ENCODE results near the gene RTN4RL1.

Gene RTN4RL1

DNA sequence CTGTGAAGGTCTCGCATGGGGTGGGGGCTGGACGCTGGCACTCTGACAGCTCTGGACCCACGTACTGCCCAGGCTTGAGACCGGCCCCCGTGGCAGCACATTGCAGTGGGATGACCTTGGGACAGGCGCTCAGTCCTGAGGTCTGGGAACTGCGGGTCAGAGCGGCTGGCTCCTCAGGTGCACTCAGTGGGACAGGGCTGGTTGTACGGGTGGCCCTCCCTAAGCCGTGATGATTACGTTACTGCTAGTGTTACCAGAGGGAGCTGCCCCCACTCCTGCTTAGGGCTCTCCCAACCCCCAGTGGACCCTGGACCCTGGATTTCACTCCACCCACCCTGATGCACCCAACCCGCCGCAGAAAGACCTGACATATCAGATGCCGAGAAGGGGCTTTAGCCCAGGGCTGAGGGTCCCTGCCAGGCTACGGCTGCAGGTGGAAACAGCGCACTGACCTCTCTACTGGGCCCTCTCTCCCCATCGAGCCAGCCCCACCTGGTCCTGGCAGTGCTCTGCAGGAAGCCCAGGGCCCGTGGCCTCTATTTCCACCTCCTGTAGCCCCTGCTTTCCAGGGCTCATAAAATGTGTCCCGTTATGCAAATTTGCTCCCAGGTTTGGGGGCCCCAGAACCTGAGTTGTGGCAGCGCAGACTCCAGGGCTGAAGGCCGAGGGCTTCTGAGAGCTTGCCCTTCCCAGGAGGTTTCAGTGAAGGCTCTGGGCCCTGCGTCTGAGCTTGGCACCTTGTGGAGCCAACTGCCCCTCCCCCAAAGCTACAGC is 77.2 kb downstream of the RTN4RL1 start:
- no peak overlapping the region for H3K27ac Mint-ChIP-seq
- intact Hi-C loops (cut with micrococcal nuclease): no loop called here
- no peaks in the 10 kb centered on the region for H3K36me3 Mint-ChIP-seq (ENCODE audit: low read depth)
- H3K4me1 Mint-ChIP-seq (ENCODE audit: low read depth): no peaks in the 10 kb centered on the region
- peaks cover 2% of the 10 kb centered on the region for H3K27me3 Mint-ChIP-seq
- no peaks in the 10 kb centered on the region for H3K9me3 Mint-ChIP-seq
- H3K4me3 Mint-ChIP-seq: no peak overlapping the region

DNA sequence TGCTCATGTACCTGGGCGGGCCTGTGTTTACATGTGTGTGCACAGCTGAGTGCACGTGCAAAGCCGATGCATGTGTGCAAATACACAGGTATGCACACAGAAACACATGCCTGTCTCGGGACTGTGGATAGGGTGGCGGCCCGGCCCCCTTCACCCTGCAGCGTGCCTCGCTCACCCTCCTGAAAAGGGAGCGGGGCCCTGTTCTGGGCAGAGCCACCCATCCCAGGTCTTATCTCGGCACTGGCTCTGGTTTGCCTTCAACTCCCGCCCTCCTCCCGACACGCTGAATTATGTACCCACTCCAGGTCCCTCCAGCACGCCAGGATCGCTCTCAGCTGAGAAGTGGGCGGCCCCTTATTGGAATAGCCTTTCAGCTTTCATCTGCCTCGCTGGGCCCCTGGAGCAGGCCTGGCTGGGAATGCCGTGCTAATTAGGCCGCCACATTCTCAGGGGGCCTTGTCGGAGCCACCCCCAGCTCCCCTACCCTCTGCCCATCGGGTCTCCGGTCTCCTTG is 77.8 kb downstream of the RTN4RL1 start:
- intact Hi-C loops (cut with micrococcal nuclease): no loop called here
- Mint-ChIP-seq H3K9me3 (no peaks in the 10 kb centered on the region), H3K27me3 (no peaks in the 10 kb centered on the region), H3K27ac (no peak overlapping the region), H3K36me3 (ENCODE audit: low read depth) (no peaks in the 10 kb centered on the region), H3K4me1 (ENCODE audit: low read depth) (no peaks in the 10 kb centered on the region), H3K4me3 (no peak overlapping the region)

DNA sequence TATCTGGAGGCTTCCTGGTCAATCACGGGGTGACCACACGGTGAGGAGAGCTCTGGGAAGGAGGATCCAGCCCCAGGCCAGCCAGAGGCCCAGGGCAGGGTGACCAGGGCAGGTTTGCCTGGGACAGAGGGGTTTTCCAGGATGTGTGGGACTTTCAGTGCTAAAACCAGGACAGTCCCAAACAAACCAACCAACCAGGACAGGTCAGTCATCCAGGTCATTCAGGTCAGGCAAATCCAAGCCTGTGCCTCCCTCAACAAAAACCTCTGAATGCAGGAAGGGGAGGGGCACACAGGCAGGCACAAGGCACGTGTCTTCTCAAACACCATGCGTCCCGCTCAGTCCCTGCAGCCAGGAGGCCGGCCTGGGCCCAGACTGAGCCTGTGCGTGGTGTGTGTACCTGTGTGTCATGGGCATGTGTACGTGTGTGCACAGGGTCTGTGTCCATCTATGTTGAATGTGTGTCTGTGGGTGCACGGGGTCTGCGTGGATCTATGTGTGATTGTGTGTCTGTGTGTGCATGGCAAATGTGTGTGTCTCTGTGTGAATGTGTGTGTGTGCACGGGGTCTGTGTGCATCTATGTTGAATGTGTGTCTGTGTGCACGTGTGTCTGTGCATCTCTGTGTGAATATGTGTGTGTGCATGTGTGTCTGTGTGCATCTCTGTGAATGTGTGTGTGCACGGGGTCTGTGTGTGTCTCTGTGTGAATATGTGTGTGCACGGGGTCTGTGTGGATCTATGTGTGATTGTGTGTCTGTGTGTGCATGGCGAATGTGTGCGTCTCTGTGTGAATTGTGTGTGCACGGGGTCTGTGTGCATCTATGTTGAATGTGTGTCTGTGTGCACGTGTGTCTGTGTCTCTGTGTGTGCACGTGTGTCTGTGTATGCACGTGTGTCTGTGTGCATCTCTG is 78.9 kb downstream of the RTN4RL1 start:
- Mint-ChIP-seq H3K27me3 (no peaks in the 10 kb centered on the region), H3K4me3 (no peak overlapping the region), H3K9me3 (no peaks in the 10 kb centered on the region), H3K4me1 (ENCODE audit: low read depth) (no peaks in the 10 kb centered on the region), H3K27ac (no peak overlapping the region), H3K36me3 (ENCODE audit: low read depth) (no peaks in the 10 kb centered on the region)
- intact Hi-C loops (cut with micrococcal nuclease): no loop called here

DNA sequence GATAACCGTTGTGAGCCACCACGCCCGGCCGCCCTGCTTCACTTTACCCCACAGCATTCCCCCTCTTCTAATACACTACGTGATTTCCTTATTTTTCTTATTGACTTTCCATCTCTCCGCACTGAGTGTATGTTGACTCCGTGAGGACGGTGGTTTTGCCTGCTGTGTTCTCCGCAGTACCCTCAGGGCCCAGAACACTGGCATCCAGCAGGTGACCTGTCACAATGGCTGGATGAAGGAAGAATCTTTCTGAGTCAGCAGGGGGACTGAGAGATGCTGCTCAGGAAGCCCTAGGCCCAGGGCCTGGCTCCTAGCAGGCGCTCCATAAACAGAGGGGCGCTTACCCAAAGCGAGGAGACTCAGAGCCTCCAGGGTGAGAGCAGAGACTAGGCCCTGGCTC is 79.5 kb downstream of the RTN4RL1 start:
- Mint-ChIP-seq H3K27me3 (peaks cover under 1% of the 10 kb centered on the region), H3K27ac (no peak overlapping the region), H3K9me3 (no peaks in the 10 kb centered on the region), H3K36me3 (ENCODE audit: low read depth) (no peaks in the 10 kb centered on the region), H3K4me3 (no peak overlapping the region), H3K4me1 (ENCODE audit: low read depth) (no peaks in the 10 kb centered on the region)
- intact Hi-C loops (cut with micrococcal nuclease): no loop called here

DNA sequence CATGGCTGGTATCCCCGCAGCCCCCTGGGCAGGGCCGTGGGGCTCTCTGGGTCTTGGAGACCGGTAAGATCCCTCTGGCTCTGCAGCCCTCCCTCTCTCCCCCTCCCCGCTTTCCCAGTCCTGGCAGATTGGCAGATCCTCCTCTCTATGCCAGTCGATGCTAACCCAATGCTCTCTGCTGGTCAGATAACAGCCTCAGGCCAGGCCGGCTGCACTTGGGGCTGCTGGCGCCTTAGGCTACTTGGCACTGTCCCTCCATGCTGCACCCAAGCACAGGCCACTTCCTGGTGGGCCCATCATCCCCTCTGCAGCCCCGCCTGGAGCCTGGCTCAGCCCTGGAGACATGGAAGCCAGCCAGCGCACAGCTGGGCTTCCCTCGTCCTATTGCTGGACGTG is 81.7 kb downstream of the RTN4RL1 start:
- Mint-ChIP-seq H3K4me3 (no peak overlapping the region), H3K9me3 (no peaks in the 10 kb centered on the region), H3K4me1 (ENCODE audit: low read depth) (no peaks in the 10 kb centered on the region), H3K27ac (no peak overlapping the region), H3K27me3 (peaks cover 4% of the 10 kb centered on the region), H3K36me3 (ENCODE audit: low read depth) (no peaks in the 10 kb centered on the region)
- intact Hi-C loops (cut with micrococcal nuclease): no loop called here

DNA sequence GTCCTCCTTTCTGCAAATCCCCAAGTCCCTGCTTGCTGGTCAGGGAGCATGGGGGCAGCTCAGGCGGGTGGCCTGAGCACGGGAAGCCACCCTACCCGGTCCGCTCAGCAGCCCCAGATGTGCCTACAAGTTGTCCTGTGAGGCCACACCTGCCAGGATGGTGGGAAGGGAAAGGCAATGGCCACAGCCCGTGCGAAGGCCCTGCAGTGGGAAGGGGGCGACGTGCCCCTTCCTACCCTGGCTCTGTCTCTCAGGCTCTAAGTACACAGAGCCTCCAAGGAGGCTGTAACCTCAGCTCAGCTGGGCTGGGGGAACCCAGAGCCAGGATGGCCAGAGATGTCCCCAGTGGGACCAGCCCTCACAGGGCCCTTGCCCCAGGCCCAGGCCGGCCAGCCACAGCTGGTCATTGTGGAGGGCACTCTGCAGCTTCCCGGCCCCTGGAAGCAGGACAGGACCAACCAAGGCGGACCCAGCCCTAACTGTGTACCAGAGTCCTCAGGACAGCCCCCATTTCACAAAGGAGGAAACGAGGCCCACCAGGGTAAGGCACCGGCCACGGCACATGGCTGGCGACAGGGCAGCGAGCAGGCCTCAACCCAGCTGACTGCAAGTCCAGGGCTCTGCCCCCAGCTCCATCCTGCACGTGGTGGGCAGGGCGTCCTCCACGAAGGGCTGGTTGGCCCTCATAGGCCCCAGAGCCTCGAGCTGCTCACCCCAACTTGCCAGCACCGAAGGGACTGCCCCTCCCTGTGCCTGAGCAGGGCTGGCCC is 82.3 kb downstream of the RTN4RL1 start:
- no peak overlapping the region for H3K27ac Mint-ChIP-seq
- peaks cover 4% of the 10 kb centered on the region for H3K27me3 Mint-ChIP-seq
- no peaks in the 10 kb centered on the region for H3K36me3 Mint-ChIP-seq (ENCODE audit: low read depth)
- H3K4me1 Mint-ChIP-seq (ENCODE audit: low read depth): no peaks in the 10 kb centered on the region
- H3K4me3 Mint-ChIP-seq: no peak overlapping the region
- intact Hi-C loops (cut with micrococcal nuclease): no loop called here
- no peaks in the 10 kb centered on the region for H3K9me3 Mint-ChIP-seq

DNA sequence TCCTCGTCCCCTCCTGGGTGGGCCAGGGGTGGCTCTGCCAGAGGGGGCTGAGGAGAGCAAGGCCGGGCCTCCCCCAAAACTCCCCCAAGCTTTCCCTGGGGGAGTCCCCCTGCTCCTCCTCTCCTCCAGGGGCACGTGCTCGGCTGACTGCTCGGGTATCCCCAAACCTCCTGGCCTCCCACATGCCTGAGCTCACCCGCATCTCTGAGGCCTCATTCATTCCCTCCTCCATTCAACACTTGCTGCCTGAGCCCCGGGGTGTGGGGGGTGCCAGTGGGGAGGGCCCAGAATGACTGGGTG is 83.1 kb downstream of the RTN4RL1 start:
- no peaks in the 10 kb centered on the region for H3K36me3 Mint-ChIP-seq (ENCODE audit: low read depth)
- H3K4me1 Mint-ChIP-seq (ENCODE audit: low read depth): no peaks in the 10 kb centered on the region
- no peak overlapping the region for H3K4me3 Mint-ChIP-seq
- H3K27me3 Mint-ChIP-seq: peaks cover 7% of the 10 kb centered on the region
- H3K27ac Mint-ChIP-seq: no peak overlapping the region
- no peaks in the 10 kb centered on the region for H3K9me3 Mint-ChIP-seq
- intact Hi-C loops (cut with micrococcal nuclease): no loop called here

DNA sequence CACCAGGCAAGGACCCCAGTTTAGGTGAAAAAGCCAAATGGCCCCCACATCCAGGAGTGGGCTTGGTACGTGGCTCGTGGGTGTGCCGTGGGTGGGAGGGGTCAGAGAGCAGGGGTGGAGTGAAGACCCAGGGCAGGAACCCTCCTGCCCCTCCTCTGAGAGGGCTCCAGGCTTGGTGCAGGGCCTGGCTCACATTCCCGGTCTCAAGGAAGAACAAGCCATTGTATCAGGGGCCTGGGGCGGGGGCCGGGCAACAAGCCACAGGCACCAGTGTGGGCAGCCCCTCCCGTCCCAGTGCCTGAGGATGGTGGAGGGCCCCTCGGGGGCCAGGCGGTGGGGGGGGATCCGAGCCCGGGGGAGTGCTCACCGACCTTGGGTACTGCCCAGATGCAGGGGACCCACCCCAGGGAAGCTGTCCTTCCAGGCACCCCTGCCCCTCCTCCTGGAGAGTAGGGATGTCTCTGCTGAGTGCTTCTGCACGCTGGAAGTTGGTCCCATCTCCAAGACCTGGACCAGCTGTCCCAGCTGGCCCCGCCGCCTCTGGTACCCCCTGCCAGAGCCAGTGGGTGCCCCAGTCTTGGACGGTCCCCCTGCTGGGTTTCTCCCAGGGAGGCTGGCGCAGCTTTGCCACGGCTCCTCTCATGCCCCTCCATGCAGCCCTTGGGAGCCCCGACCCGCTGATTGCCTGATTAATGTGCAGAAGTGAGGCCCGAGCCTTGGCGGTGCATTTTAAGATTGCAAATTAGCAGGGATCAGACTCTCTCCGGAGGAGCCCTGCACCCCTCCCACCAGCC is 83.7 kb downstream of the RTN4RL1 start:
- intact Hi-C loops (cut with micrococcal nuclease): no loop called here
- Mint-ChIP-seq H3K27ac (no peak overlapping the region), H3K4me1 (ENCODE audit: low read depth) (no peaks in the 10 kb centered on the region), H3K4me3 (no peak overlapping the region), H3K9me3 (no peaks in the 10 kb centered on the region), H3K27me3 (peaks cover 12% of the 10 kb centered on the region), H3K36me3 (ENCODE audit: low read depth) (no peaks in the 10 kb centered on the region)

DNA sequence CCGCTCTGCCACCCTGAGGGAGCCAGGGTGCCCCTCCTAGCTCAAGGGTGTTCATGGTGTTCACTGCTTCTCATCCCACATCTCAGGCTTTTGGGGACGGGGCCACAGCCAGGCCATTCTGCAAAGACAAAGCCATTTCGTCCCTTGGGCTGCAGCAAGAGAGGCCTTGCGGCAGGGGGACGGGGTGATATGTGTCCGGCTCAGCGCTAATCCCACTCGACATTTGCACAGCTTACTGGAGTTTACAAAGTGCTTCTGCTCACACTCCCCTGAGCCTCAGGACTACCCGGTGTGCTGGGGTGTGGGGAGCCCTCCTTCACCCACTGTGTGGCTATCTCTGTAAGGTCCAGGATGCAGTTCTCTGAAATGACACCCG is 84.3 kb downstream of the RTN4RL1 start:
- Mint-ChIP-seq H3K36me3 (ENCODE audit: low read depth) (no peaks in the 10 kb centered on the region), H3K27me3 (peaks cover 17% of the 10 kb centered on the region), H3K4me3 (no peak overlapping the region), H3K27ac (no peak overlapping the region), H3K4me1 (ENCODE audit: low read depth) (no peaks in the 10 kb centered on the region), H3K9me3 (no peaks in the 10 kb centered on the region)
- intact Hi-C loops (cut with micrococcal nuclease): no loop called here

DNA sequence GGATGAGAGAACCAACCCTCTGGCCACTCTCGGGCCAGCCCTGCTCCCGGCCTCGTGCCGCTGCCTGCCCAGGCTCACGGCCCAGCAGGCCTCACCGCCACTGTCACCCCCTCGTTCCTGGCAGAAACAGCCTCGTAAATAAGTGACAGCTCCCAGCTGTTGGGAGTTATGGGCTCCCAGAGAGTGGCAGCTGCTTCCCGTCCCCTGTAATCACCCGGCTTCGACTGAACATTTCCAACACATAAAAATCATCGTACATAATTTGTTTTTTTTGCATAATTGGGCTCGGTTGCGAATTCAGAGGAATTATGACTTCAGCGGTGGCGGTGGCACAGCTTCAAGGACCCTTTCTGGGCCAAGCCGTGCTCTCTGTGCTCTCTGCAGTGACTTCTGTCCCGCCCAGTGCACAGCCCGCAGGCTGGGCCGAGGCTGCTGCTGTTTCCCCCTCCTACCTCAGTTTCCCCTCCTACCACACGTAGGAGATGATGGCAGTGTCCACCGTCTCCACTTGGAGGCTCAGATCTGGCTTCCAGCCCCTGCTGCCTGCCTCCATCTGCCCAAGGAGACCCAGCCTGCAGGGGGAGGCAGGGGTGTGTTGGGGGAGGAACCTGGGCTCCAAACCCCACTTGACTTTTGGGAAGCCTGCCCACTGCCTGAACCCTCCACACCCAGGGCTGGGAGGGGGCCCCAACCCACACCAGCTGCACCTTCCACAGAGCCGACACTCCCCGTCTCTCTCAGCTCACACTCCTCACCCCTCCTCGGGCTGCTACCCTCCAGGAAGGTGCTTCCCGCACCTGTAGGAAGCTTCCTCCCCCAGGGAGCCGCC is 84.9 kb downstream of the RTN4RL1 start:
- H3K36me3 Mint-ChIP-seq (ENCODE audit: low read depth): no peaks in the 10 kb centered on the region

DNA sequence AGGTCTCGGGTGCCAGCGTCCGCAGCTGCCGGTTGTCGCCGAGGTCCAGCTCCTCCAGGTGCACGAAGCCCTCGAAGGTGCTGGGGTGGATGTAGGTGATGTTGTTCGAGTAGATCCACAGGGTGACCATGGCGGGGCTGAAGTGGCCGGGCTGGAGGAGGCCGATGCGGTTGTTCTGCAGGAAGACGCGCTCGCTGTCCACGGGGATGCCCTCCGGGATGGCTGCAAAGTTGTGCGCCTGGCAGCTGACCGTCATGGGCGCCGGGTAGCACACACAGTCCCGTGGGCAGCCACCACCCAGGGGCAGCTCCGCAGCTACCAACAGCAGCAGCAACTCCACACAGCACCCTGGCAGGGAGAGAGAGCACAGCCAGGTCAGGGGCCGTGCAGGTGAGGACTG is 87.7 kb downstream of the RTN4RL1 start:
- intact Hi-C loops (cut with micrococcal nuclease): no loop called here
- peaks cover 18% of the 10 kb centered on the region for H3K27me3 Mint-ChIP-seq

More for the DNA sequence above, 84.9 kb downstream of the RTN4RL1 start:
- Mint-ChIP-seq H3K4me1 (ENCODE audit: low read depth) (no peaks in the 10 kb centered on the region), H3K27me3 (peaks cover 18% of the 10 kb centered on the region), H3K4me3 (no peak overlapping the region), H3K27ac (no peak overlapping the region), H3K9me3 (no peaks in the 10 kb centered on the region)
- intact Hi-C loops (cut with micrococcal nuclease): no loop called here

DNA sequence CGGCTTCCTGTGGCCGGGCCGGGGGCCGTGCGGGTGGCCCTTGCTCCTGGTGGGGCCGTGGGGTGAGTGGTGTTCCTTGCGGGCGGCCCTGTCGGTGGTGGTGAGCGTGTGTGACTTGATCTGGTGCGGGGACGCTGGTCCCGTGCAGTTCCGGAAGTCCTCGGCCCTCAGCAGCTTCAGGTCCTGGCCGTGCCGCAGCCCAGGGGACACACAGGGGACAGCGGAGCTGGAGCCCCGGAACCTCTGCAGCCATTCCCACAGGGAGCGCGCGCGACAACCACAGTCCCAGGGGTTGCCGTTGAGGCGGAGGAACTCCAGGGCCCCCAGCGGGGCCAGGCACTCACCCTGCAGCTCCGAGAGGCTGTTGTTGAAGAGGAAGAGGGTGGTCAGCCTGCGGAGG is 88.4 kb downstream of the RTN4RL1 start:
- Mint-ChIP-seq H3K36me3 (ENCODE audit: low read depth) (no peaks in the 10 kb centered on the region), H3K4me3 (peak overlapping the region; percentile 48), H3K27me3 (peaks cover 18% of the 10 kb centered on the region), H3K9me3 (no peaks in the 10 kb centered on the region), H3K27ac (no peak overlapping the region), H3K4me1 (ENCODE audit: low read depth) (no peaks in the 10 kb centered on the region)
- intact Hi-C loops (cut with micrococcal nuclease): no loop called here

More for the DNA sequence above, 87.7 kb downstream of the RTN4RL1 start:
- no peak overlapping the region for H3K27ac Mint-ChIP-seq
- H3K4me3 Mint-ChIP-seq: no peak overlapping the region
- H3K36me3 Mint-ChIP-seq (ENCODE audit: low read depth): no peaks in the 10 kb centered on the region
- no peaks in the 10 kb centered on the region for H3K9me3 Mint-ChIP-seq
- no peaks in the 10 kb centered on the region for H3K4me1 Mint-ChIP-seq (ENCODE audit: low read depth)

DNA sequence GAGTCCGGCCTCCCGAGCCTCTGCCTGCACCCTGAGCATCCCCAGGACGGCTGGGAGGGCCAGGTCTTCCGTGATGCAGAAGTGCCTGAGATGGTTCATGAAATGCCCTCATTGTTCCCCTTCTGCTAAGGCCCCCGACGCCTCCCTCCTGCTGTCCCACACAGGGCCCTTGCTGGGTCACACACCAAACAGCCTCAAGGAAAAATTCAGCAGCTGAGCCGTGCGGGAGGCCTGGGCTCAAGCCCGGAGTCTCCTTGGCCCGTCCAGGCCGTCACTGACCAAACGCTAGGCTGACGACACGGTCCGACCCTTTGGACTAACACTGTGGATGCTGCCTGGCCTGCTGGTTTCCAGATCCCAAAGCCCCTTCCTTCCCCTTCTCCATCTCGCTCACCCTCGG is 90.2 kb downstream of the RTN4RL1 start:
- peaks cover 18% of the 10 kb centered on the region for H3K27me3 Mint-ChIP-seq
- no peaks in the 10 kb centered on the region for H3K4me1 Mint-ChIP-seq (ENCODE audit: low read depth)
- H3K4me3 Mint-ChIP-seq: no peak overlapping the region
- intact Hi-C loops (cut with micrococcal nuclease): no loop called here
- no peak overlapping the region for H3K27ac Mint-ChIP-seq
- no peaks in the 10 kb centered on the region for H3K9me3 Mint-ChIP-seq
- H3K36me3 Mint-ChIP-seq (ENCODE audit: low read depth): no peaks in the 10 kb centered on the region
